ENCODE data around the gene KIF13A.
"Not testable (repeated sequence)": the region's sequence is repeated elsewhere in the genome, so short reads cannot be mapped to it uniquely, and the experiment has no call there.

KIF13A gene

DNA sequence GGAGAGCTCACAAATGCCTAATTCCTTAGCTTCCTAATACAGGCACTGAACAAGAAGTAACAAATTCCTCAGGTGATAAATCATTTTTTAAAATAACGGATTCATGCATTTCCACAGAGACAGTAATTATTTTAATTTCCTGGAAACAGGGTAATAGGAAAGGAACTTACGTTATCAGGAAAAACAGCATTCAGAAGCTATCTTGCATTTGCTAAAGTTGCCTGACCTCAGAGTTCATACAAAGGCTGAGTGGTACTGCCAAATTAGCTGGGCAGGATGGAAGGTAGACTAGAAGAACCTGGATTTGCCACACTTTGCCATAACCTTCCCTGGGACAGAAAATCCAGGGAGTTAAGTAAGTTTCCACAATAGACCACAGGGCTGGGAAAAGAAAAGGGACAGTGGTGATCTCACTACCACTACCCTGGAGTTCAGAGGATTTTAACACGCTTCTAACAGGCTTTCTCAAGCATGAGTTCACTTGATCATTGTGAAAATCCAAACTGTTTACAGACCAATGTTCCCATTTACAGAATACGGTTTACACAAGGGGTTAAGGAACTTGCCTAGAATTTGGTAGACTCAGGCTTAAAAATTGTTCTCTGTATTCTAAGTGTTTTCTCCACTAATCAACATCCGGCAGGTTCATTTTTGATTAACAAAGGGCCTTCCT, 57.0 kb downstream of the KIF13A start:
- no peak for DNase-seq

DNA sequence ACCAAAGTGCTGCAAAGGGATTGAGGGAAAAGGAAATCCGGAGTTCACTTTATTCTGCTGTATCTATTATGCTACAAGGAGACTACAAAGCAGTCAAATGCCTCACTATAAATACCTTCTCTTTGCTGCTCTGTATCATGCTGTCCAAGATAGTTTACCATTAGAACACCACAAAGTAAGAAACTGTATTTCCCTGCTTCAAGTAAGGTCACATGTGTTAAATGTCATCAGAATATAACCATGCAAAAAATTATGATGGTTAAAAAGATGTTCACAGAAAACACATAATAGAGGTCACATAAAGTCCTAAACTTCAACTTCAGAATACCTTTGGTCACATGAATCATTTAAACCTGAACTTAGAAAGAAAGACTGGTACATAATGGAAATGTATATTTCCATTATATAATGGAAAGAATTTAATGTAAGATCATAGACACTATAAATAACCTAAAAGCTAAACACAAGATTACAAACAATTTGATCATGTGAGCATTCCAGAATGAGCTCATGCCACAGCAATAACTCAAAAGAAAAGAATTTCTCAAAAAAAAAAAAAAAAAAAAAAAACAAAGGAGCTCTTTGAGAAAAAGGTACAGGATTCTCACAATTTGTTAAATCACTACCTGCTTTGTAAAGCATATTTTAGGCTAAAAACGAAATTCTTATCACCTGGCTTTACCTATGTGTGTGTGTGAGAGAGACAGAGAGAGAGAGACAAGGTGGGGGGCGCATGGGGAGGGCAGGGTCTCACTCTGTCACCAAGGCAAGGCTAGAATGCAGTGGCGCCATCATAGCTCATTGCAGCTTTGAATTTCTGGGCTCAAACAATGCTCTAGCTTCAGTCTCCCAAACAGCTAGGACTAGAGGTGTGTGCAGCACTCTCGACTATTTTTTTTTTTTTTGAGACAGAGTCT, 58.7 kb downstream of the KIF13A start:
- DNase-seq = no peak

DNA sequence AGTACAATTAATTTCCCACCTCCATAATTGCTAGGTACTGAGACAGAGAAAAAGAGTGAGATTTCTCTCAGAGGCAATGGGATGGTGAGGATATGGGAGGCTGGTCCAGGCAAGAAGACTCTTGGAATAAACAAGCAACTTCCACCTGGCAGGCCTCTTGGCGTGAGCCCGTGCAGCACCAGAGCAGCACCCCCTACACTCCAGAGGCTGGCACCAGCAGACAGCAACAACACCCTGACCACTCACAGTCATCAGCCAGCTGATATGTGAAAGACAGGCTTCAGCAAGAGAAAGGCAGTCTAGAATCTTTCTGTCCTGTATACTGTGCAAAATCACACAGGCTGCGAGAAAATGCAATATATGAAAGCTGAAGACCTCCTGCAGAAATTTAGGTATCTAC, 59.7 kb downstream of the KIF13A start:
- DNase-seq = no peak

DNA sequence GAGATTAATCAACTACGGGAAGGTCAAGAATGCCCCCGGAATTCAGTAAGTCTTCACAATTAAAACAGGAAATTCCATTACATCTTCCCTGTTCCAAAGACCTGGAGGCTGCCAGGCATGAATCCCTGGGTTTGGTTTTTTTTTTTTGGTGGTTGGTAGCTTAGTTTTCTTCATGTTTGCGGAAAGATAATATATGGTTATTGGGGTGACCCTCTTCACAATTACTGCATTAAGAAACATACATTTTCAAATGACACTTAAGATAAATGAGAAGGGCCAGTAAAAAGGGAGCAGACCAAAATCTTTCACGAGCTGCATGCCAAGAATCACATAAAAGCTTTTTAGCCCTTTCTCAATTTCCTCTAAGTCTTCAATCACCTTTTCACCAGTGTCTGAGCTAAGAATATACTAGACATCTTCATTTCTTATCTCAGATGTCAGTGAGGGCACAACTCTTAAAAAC, 64.0 kb downstream of the KIF13A start:
- no peak for DNase-seq

DNA sequence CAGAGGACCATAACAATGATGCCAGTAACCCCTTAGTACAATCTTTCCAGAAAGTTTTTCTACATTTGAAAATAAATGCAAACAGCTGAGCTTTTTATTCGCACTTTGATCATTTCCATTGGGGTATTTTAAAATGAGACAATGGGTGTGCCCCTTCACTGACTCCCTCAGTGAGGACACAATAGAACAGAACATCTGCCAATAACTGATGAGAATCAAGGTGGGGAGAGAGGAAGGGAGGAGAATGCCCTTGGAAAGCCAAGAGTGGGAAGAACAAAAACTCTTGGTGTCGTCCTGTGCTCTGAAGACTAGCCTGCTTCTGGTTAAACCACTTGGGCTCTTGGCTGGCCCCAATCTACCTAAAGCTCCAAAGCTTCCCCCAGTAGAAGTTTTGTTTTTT, 66.0 kb downstream of the KIF13A start:
- no peak for DNase-seq

DNA sequence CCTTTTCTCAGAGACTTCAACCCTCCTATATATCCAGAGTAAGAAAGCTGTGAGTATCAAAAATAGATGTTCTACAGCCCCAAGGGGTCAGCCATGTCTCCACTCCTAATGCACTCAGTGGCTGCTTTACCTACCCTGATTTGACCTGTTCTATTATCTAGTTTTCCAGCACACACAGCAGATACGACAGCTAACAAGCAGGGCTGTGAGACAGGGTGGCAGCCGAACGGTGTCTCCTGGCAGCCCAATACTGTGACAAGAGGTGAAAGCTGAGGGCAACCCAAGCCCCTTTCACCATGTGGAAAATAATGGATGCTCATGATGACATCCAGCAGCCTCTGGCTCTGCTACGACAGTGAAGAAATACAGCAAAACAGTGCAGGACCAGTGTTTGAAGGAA, 67.9 kb downstream of the KIF13A start:
- no peak for DNase-seq

DNA sequence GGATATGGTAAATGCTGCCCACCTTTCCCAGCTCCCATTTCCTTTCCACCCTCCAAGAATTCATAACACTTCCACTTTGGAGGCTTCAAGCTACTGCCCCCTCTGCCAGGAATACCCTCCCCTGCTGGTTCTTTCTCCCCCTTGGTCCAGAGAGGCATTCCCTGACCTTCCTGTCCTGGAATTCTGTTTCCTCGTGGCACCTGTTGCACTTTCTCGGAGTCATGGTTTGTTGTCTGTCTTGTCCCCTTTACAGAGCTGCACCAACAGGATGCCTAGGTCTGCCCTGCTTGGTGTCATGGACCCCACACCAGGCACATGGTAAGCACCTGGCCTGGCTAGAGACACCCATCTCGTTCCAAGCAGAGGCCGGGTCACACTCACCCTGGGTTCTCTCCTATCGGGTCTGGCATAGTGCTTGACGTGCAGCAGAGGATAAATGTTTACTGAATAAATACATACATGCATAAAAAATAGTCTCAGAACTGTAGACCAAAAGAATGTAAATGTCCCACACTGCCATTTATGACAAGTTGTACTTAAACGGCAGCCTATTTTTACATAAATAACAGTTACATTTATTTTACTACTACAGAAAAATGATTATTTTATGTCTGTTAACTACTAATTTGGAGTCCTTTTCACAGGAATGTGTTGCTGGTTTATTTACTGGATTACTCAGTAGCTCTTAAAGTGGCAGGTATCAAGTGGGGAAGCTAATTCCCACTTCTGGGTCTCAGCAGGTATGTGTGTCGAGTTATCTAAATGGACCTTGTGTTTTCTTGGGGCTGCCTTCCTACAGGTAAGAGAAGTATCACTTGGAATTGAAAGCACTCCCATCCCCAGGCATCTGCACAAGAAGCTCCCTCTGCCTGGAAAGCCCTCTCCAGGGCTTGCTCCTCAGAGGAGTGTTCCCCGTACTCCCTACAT, 69.3 kb downstream of the KIF13A start:
- no peak for DNase-seq

DNA sequence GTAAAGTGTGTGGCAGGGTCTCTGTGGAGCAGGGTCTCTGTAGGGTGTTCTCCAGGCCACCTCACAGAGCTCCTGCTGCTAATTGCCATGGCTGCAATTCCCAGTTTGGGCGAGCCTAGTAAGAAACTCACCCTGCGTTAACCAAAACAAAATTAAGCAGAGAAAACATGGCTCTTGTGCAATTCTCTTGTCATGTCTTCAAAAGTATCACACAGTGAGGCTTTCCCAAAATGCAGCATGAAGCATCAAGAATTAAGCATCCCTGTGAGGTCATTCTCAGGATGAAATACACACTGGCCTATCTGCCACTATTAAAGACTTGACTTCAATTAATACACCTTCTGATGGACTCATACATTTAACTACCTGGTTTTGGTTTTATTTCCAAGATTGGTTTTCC, 72.8 kb downstream of the KIF13A start:
- DNase-seq = no peak

DNA sequence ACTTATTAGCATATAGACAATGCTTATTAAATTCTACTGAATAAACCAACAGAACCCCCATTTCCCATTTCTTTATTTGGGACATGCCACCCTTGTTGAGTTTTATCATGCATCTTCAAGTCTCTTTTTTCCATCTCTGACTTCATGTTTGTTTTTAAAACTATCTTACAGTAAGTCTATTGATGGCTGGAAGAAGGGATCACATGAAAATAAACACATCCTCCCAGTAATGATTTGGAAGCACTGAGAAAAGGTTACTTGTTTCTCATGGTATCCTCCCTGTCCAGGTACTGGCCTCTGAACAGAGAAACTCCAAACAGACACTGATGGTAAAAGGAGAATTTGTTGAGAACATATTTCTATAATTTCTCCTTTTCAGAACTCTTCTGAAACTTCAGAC, 74.9 kb downstream of the KIF13A start:
- DNase-seq = no peak

DNA sequence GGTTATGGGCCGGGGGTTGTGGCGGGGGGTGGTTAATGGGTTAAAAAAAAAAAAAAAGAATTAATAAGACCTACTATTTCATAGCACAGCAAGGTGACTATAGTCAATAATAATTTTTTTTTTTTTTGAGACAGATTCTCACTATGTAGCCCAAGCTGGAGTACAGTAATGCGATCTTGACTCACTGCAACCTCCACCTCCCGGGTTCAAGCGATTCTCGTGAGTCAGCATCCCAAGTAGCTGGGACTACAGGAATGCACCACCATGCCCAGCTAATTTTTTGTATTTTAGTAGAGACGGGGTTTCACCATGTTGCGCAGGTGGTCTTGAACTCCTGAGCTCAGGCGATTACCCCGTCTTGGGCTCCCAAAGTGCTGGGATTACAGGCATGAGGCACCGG, 75.8 kb downstream of the KIF13A start:
- DNase-seq = not testable (repeated sequence)

DNA sequence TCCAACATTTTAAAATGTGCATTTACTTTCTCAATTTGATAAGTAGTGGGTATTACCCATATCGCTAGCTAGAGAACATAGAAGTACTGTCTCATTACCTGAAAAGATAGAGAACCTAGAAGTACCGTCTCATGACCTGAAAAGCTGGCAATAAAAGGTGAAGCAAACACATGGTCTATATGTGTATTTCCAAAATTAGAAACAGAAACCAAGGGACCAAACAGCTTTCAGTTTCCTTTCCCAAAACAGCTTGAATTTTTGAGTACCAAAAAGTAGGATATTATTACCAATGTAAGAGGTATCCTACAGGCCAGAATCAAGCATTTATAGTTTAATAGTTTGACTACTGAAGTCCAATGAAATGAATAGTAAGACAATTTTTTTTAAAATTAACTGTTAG, 77.2 kb downstream of the KIF13A start:
- no peak for DNase-seq

DNA sequence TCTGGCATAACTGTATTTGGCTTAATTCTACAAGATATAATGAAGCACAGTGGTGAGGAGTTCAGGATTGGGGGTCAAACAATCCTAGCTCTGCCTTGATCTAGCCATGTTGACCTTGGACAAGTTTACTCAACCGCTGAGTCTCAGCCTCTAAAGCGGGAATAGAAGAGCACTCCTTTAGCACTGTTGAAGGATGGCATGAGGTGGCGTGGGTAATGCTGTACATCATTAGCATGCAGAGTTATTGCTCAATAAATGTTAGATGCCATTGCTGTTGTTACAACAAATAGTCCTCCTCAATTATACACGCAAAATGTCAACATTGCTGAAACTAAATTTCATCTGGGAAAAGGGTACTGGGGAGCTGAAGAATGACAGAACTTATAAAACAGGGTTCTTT, 78.6 kb downstream of the KIF13A start:
- no peak for DNase-seq

DNA sequence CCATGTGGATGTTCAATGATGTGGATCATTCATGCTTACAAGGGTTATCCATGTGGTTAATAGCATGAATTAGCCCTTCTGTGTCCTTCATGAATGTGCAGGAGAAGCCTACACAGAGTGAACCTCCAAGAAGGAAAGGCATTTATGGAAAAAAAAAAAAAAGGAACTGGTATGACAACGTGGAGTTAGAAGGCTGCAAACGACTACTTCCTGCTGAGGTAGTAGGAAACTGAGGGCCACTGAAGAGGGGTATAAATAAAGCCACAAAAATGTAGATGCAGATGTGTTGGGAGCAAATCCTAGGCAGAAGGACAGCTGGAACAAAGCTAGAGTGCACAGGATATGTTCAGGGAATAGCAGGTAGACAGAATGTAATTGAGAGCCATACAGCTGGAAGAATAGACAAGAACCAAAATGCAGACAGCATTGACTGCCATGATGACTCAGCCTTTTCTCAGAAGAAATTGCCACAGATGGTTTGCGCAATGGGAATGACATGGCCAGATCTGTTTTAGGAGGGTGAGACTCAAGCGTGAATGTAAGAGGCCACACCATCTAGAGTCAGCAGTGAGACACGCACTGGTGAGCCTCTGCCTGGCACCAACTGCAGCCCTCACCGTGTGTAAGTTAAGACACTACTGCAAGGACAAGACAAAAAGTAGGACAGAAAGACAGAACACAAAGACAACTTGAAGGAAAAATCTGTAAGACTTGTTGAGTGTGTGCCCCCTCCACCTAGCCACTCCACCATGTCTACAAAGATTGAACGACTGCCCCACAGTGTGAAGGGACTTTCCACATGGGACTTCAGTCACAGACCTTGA, 79.8 kb downstream of the KIF13A start:
- DNase-seq = peak; percentile 36

DNA sequence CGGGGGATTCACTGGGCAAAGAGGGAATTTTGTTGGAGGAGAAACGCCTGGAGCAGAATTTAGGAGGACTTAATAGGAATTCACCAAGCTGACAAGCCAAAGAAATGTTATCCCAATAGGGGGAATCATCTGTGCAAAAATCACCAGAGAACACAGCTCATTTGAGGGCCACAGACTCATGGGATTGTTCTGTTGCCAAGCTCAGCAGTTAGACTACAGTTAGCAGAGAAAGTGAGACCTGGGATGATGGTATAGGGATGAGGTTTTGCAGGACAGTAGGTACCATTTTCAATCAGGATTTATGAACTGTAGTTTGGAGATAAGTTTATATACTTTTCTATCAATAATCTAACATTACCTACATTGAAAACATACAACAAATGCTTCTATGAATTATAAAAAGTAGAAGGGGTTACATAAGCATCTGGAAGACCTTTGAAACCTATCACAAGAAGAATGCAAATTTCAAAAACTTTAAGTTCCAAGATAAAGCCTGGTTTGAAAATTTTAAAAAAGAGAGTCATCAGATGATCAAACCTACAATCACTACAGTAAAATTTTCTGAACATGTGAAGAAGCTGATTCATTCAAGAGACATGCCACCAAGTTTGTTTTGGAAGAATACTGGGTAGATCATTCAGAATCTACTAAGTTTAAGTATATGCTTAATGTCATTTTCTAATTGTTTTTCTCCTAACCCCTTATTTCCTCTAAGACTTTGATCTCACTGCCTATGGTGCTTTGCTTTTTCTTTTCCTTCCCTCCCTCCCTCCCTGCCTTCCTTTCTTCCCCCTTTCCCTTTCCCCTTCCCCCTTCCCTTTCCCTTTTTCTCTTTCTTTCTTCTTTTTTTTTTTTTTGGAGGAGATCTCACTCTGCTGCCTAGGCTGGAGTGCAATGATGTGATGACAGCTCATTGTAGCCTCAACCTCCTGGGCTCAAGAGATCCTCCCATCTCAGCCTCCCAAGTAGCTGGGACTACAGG, 81.5 kb downstream of the KIF13A start:
- DNase-seq = no peak

DNA sequence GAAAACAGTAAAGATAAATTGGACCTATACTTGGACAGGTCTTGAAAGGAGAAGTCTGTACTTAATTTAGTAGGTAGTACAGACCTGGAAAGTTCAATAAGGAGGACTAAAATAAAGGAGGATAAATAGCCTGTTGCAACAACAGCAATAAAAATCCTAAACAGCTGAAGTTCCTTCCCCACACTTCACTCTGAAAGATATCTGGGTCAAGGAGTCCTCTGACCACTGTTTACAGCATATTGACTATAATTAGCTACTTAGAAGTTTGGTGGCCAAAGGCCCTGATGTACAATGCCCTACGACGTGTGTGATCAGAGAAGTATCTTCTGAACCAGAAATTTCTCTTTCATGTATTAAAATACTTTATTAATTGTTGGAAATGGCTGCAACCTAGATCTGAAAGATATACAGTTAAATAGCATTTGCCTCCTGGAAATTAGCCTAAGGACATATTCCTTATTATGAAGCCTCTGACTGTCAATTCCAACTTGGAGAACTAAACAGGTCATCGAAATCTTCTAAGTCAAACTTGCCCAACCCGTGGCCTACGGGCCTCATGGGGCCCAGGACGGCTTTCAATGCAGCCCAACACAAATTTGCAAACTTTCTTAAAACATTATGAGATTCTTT, 82.8 kb downstream of the KIF13A start:
- DNase-seq = no peak

DNA sequence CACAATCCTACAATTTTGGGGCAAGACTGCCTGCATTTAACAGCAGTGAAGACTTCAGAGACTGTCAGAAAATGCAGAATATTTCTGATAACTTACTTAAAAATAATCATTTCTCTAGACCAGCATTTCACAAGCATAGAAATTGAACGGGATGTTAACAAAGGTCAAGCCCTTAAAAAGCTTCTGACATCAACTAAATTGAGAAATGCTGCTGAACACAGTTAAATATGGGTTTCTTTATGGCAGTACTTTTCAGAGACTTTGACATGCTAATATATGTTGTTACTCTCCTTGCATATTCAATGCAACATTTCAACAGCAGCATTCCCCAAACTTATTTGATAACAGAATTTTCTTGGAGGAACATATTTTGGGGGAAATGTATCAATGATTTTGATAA, 84.5 kb downstream of the KIF13A start:
- no peak for DNase-seq

DNA sequence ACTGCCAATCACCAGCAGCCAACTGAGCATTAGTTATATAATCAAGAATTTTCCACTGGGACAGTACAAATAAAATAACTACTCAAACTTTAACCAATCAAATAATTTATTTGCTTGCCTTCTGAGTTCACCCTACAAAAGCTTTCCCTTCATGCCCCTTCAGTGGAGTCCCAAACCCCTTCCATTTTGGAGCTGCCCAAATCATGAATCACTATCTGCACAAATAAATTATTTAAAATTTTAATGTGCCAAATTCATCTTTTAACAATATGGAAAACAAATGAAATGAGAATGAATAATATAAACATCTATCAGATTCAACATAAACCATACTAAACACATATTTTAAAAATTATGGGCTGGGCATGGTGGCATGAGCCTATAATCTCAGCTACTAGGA, 85.9 kb downstream of the KIF13A start:
- DNase-seq = no peak

DNA sequence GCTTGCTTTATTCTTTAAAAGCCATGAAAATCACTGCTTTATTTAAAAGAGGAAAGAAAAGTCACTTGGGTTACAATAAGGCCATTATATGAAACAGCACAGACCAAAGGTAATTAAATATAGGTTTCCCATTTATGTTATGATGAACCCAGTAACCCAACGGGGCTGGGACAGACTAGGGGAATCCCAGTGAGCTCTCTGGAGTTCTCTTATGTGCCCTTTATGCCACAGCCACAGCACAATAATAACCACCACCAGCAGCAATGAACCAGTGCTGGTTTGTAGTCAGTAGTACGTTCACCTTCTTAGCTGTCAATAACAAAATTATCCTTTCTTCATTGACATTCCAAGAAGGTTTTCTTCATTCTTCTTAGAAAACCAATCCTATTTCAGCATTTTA, 87.4 kb downstream of the KIF13A start:
- DNase-seq = no peak

DNA sequence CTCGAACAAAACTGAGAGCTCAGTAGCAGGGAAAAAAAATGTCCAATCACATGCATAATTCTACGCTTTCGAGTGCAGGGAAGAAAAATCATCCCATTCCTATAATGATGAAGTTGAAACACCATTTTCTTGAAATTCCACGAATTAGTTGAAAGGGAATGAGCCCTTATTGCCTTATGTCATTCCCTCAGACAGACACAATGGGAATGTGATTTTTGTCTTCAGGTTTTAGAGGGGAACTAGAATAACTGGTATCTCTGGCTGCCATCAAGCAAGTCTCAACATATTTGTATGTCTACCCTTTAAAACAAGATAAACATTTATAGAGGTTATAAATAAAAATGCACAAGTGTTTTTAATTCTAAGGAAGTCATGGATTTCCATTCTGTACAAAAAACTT, 87.9 kb downstream of the KIF13A start:
- DNase-seq = no peak

DNA sequence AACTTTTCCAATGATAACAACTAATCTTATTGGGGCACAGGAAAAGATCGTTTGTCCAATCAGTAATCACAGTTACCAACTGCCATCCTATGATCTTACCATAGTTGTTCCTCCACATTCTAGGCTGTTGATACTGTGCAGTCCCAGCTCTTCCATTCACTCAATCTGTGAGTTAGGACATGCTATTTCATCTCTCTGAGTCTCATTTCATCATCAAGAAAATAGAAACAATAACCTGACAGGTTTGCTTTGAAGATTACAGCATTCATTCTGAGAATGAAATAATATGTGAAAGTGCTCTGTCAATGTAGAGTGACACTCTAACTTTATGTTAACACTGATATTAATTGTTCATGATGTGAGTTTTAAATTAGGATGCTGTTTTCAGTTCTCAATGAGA, 89.8 kb downstream of the KIF13A start:
- DNase-seq = no peak

DNA sequence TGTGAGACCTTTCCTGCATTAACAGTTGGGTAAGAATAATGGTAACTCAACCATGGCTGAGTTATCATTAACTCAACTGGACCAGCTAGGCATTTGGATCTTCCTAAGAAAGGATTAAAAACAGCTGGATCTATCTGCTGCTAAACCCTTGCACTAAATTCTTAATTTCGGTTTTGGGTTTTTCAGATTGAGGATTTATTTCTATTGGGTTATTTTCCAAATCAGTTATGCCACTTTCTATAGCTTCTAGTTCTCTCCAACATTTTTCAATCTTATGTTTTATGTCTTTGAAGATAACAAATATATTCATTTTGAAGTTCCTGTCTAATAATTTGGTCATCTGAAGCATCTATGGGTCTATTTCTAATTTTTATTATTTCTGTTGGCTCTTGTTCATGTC, 92.5 kb downstream of the KIF13A start:
- DNase-seq = no peak
